GM11168 (cell line): ENCODE data around the gene SNX9.
"Not testable (repeated sequence)": the region's sequence is repeated elsewhere in the genome, so short reads cannot be mapped to it uniquely, and the experiment has no call there.

ENCODE experiments used
- in situ Hi-C: fragments of 300-500 bp; cut with MboI; formaldehyde crosslinking; loops from one replicate; pipeline ENCODE4 v1.12.0; 2022; ENCODE audit warnings: low sequenced_read_pairs; ENCODE audit not compliant: unreplicated experiment

Gene SNX9

GRCh38 chr6:157853018-157853805, 30.2 kb downstream of the SNX9 start:
- in situ Hi-C loops: no loop called here

- in situ Hi-C loops: no loop called here
Measured at GRCh38 chr6:157853902-157854502, 31.0 kb downstream of the SNX9 start.

GRCh38 chr6:157855325-157855724, 32.3 kb downstream of the SNX9 start:
- in situ Hi-C loops: no loop called here

- in situ Hi-C loops: not testable (repeated sequence)
Measured at GRCh38 chr6:157855804-157856203, 32.8 kb downstream of the SNX9 start.

GRCh38 chr6:157858664-157859063, 35.6 kb downstream of the SNX9 start:
- in situ Hi-C loops: not testable (repeated sequence)

- in situ Hi-C loops: no loop called here
Measured at GRCh38 chr6:157859775-157860504, 36.9 kb downstream of the SNX9 start.

GRCh38 chr6:157860505-157860991, 37.5 kb downstream of the SNX9 start:
- in situ Hi-C loops: no loop called here

- in situ Hi-C loops: no loop called here
Measured at GRCh38 chr6:157861184-157861583, 38.1 kb downstream of the SNX9 start.

GRCh38 chr6:157861814-157862213, 38.8 kb downstream of the SNX9 start:
- in situ Hi-C loops: no loop called here

GRCh38 chr6:157862706-157863105, 39.7 kb downstream of the SNX9 start:
- in situ Hi-C loops: no loop called here

- in situ Hi-C loops: no loop called here
Measured at GRCh38 chr6:157864185-157864761, 41.2 kb downstream of the SNX9 start.

- in situ Hi-C loops: no loop called here
Measured at GRCh38 chr6:157865249-157865648, 42.2 kb downstream of the SNX9 start.

- in situ Hi-C loops: no loop called here
Measured at GRCh38 chr6:157867155-157867559, 44.1 kb downstream of the SNX9 start.

- in situ Hi-C loops: no loop called here
Measured at GRCh38 chr6:157867981-157868380, 44.9 kb downstream of the SNX9 start.

- in situ Hi-C loops: no loop called here
Measured at GRCh38 chr6:157868835-157869234, 45.8 kb downstream of the SNX9 start.

GRCh38 chr6:157869673-157870302, 46.7 kb downstream of the SNX9 start:
- in situ Hi-C loops: no loop called here

- in situ Hi-C loops: no loop called here
Measured at GRCh38 chr6:157873735-157874344, 50.8 kb downstream of the SNX9 start.

- in situ Hi-C loops: loop anchor here (5.0 kb wide), 2 partner anchors 35 to 120 kb away; no protein-coding TSS in a partner anchor
Measured at GRCh38 chr6:157877149-157877548, 54.1 kb downstream of the SNX9 start.

- in situ Hi-C loops: loop anchor here (5.0 kb wide), 2 partner anchors 36 to 121 kb away; no protein-coding TSS in a partner anchor
Measured at GRCh38 chr6:157877573-157878438, 54.8 kb downstream of the SNX9 start.
